Smooth muscle cell of the brain vasculature (primary cell): ENCODE measurements around the gene MSRB3.
A peak's percentile ranks its signal among the peaks of the same experiment; 100 is the strongest.

ENCODE experiments used
- DNase-seq: peaks from one replicate; pipeline ENCODE4 v3.0.0-alpha.2; 2012; ENCODE audit warnings: low read depth, low spot score

Gene MSRB3

GRCh38 chr12:65495233-65495632 is 216.8 kb downstream of the MSRB3 start:
- DNase-seq = no peak

- no peak for DNase-seq
These were observed 218.1 kb downstream of the MSRB3 start for GRCh38 chr12:65496617-65497016.

- DNase-seq = no peak
These were observed 219.2 kb downstream of the MSRB3 start for GRCh38 chr12:65497660-65498059.

- no peak for DNase-seq
These were observed 220.7 kb downstream of the MSRB3 start for GRCh38 chr12:65499167-65499566.

- DNase-seq = no peak
These were observed 221.8 kb downstream of the MSRB3 start for GRCh38 chr12:65500091-65500900.

- no peak for DNase-seq
These were observed 222.7 kb downstream of the MSRB3 start for GRCh38 chr12:65501093-65501621.

GRCh38 chr12:65501935-65502334 is 223.5 kb downstream of the MSRB3 start:
- no peak for DNase-seq

- DNase-seq = no peak
These were observed 225.9 kb downstream of the MSRB3 start for GRCh38 chr12:65504417-65504816.

GRCh38 chr12:65505386-65506121 is 227.1 kb downstream of the MSRB3 start:
- no peak for DNase-seq

GRCh38 chr12:65508276-65509035 is 230.0 kb downstream of the MSRB3 start:
- no peak for DNase-seq

- no peak for DNase-seq
These were observed 231.5 kb downstream of the MSRB3 start for GRCh38 chr12:65510007-65510406.

- DNase-seq = peak; percentile 45
These were observed 232.1 kb downstream of the MSRB3 start for GRCh38 chr12:65510584-65511050.

GRCh38 chr12:65511134-65511834 is 232.8 kb downstream of the MSRB3 start:
- DNase-seq = no peak

- DNase-seq = no peak
These were observed 233.4 kb downstream of the MSRB3 start for GRCh38 chr12:65511912-65512311.
